Kidney epithelial cell (primary cell): ENCODE measurements around the gene NELL1. TPM values are rescaled to one million over a fixed set of nuclear protein-coding genes. Genes with fewer than 3 reads are reported as not detected.

Source experiments
- DNase-seq: peaks from one replicate; pipeline ENCODE4 v3.0.0-alpha.2; 2010; ENCODE audit warnings: low read depth
- H3K27me3 ChIP-seq: 2 replicates; pipeline ENCODE4 v1.6.0; 2011; ENCODE audit warnings: low read length; ENCODE audit not compliant: control insufficient read depth, insufficient read depth
- H3K36me3 ChIP-seq: 2 replicates; pipeline ENCODE4 v1.5.1; 2011; ENCODE audit warnings: low read length; ENCODE audit not compliant: control insufficient read depth, insufficient read depth
- H3K4me3 ChIP-seq: 2 replicates; pipeline ENCODE4 v1.5.1; 2011; ENCODE audit warnings: low read depth, mild to moderate bottlenecking, control low read depth, low read length
- total RNA-seq: library from RNA; depleted of rRNA; stranded (reverse); fragments of >200 nt; gene quantifications from 2 replicates; pipeline ENCODE4 v1.2.3, GENCODE V29; 2015
- TF ChIP-seq, protein P1 (sequence below): IDR thresholded peaks from 2 replicates; pipeline ENCODE4 v1.5.1; 2011; ENCODE audit warnings: mild to moderate bottlenecking, moderate library complexity, low read length, control low read depth, inconsistent platforms; ENCODE audit not compliant: insufficient read depth, poor library complexity, severe bottlenecking

NELL1 gene
- total RNA-seq, 1 donor from 2014 or later, result 0.17 TPM

- Histone ChIP-seq H3K36me3 (no peaks in the 10 kb centered on the region), H3K27me3 (no peaks in the 10 kb centered on the region), H3K4me3 (no peak overlapping the region)
- TF ChIP-seq, protein P1, sequence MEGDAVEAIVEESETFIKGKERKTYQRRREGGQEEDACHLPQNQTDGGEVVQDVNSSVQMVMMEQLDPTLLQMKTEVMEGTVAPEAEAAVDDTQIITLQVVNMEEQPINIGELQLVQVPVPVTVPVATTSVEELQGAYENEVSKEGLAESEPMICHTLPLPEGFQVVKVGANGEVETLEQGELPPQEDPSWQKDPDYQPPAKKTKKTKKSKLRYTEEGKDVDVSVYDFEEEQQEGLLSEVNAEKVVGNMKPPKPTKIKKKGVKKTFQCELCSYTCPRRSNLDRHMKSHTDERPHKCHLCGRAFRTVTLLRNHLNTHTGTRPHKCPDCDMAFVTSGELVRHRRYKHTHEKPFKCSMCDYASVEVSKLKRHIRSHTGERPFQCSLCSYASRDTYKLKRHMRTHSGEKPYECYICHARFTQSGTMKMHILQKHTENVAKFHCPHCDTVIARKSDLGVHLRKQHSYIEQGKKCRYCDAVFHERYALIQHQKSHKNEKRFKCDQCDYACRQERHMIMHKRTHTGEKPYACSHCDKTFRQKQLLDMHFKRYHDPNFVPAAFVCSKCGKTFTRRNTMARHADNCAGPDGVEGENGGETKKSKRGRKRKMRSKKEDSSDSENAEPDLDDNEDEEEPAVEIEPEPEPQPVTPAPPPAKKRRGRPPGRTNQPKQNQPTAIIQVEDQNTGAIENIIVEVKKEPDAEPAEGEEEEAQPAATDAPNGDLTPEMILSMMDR, result no peak
- DNase-seq, result no peak
Observed at GRCh38 chr11:21615955-21616371, 946.6 kb downstream of the NELL1 start.

DNA sequence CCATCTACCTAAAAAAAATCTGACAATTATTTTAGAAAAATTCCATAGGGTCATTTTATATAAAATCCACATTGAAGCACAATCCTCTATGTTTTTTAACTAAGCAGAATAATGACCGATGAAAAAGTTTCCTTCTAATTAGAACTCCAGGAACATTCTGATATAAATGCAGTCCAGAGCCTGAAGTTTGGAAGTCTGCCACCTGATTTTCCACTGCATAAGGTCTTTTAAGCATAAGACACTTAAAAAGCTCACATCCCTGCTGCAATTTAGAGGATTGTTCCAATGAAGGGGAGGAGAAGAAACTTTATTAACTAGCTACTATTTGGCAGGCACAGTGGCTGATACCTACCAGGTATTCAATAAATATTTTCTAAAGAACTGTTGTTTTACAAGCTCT, 953.2 kb downstream of the NELL1 start:
- Histone ChIP-seq H3K36me3 (no peaks in the 10 kb centered on the region), H3K4me3 (no peak overlapping the region), H3K27me3 (no peaks in the 10 kb centered on the region)
- TF ChIP-seq, protein P1, result no peak
- no peak for DNase-seq

GRCh38 chr11:21622995-21623394, 953.6 kb downstream of the NELL1 start:
- H3K36me3 ChIP-seq, result no peaks in the 10 kb centered on the region
- DNase-seq, result no peak
- no peak overlapping the region for H3K4me3 ChIP-seq
- H3K27me3 ChIP-seq, result no peaks in the 10 kb centered on the region
- TF ChIP-seq, protein P1, result no peak

Other genes starting within 250 kb of the NELL1 start
- gene SLC6A5, start 70.0 kb upstream of the NELL1 start, total RNA-seq, result not detected in 2 replicates